Stimulated activated CD4-positive, alpha-beta T cell treated with anti-CD3 and anti-CD28 coated beads, Interleukin-15, amount 100 ng/mL, for 1 hour (primary cell): ENCODE measurements around the gene ARSB.
"Not testable (repeated sequence)": the region's sequence is repeated elsewhere in the genome, so short reads cannot be mapped to it uniquely, and the experiment has no call there.

Source experiments
- DNase-seq, 2 donors: peaks; one replicate each; pipeline ENCODE4 v3.0.0-alpha.2; 2020; ENCODE audit warnings: low read depth in 1 of 2, low spot score in 1 of 2

The ARSB gene

GRCh38 chr5:78995521-78996007, 10.5 kb upstream of the ARSB start:
- DNase-seq: no peak

GRCh38 chr5:78993165-78993564, 8.1 kb upstream of the ARSB start:
- DNase-seq: no peak

GRCh38 chr5:78992146-78992545, 7.0 kb upstream of the ARSB start:
- DNase-seq: no peak

- no peak for DNase-seq
Observed at GRCh38 chr5:78989080-78989479, 4.0 kb upstream of the ARSB start.

- peak in 1 of 2 donors; percentile 17 for DNase-seq
Observed at GRCh38 chr5:78985725-78986223, 664 bp upstream of the ARSB start.

GRCh38 chr5:78984439-78985115, 533 bp downstream of the ARSB start:
- peak; percentile 58 to 66 for DNase-seq

- no peak for DNase-seq
Observed at GRCh38 chr5:78983601-78984438, 1.3 kb downstream of the ARSB start.

- DNase-seq: not testable (repeated sequence)
Observed at GRCh38 chr5:78983194-78983593, 1.9 kb downstream of the ARSB start.

- no peak for DNase-seq
Observed at GRCh38 chr5:78979909-78980308, 5.2 kb downstream of the ARSB start.

- DNase-seq: no peak
Observed at GRCh38 chr5:78979117-78979742, 5.9 kb downstream of the ARSB start.

- DNase-seq: no peak
Observed at GRCh38 chr5:78975035-78975434, 10.1 kb downstream of the ARSB start.

GRCh38 chr5:78974601-78975000, 10.5 kb downstream of the ARSB start:
- DNase-seq: no peak

- no peak for DNase-seq
Observed at GRCh38 chr5:78974011-78974410, 11.1 kb downstream of the ARSB start.

- DNase-seq: no peak
Observed at GRCh38 chr5:78972654-78973428, 12.3 kb downstream of the ARSB start.

GRCh38 chr5:78971998-78972397, 13.1 kb downstream of the ARSB start:
- no peak for DNase-seq

GRCh38 chr5:78968781-78969180, 16.3 kb downstream of the ARSB start:
- no peak for DNase-seq

- no peak for DNase-seq
Observed at GRCh38 chr5:78964889-78965288, 20.2 kb downstream of the ARSB start.

- DNase-seq: no peak
Observed at GRCh38 chr5:78961743-78962142, 23.4 kb downstream of the ARSB start.

GRCh38 chr5:78959767-78960166, 25.3 kb downstream of the ARSB start:
- DNase-seq: no peak

- DNase-seq: no peak
Observed at GRCh38 chr5:78958672-78959445, 26.3 kb downstream of the ARSB start.
